BJ (cell line): ENCODE results near the gene IQCC. TPM values are rescaled to one million over a fixed set of nuclear protein-coding genes. Genes with fewer than 3 reads are reported as not detected.

Experiments used
- CTCF ChIA-PET: fragments of 350-600 bp; formaldehyde crosslinking; extraction: SDS; loops from one replicate; lab custom pipeline; 2021; ENCODE audit warnings: antibody characterized with exemption, inconsistent platforms; lab: Yijun Ruan, JAX
- POLR2A ChIA-PET: fragments of 300-600 bp; sonication (Branson Sonifier 250); formaldehyde crosslinking; extraction: SDS; loops from one replicate; lab custom pipeline; 2021; ENCODE audit warnings: antibody characterized with exemption; lab: Charles Lee
- DNase-seq: peaks from one replicate; pipeline ENCODE4 v3.0.0-alpha.2; 2011; ENCODE audit warnings: low read depth
- H3K27me3 ChIP-seq: 2 replicates; pipeline ENCODE4 v1.6.0; 2011; ENCODE audit warnings: low read length; ENCODE audit not compliant: control insufficient read depth, insufficient read depth
- H3K36me3 ChIP-seq: 2 replicates; pipeline ENCODE4 v1.5.1; 2011; ENCODE audit warnings: low read length; ENCODE audit not compliant: control insufficient read depth, insufficient read depth
- H3K4me3 ChIP-seq: 2 replicates; pipeline ENCODE4 v1.5.1; 2011; ENCODE audit warnings: low read depth, mild to moderate bottlenecking, control low read depth, low read length
- CTCF ChIP-seq: IDR thresholded peaks from 2 replicates; pipeline ENCODE4 v1.5.1; 2011; ENCODE audit warnings: low read depth, mild to moderate bottlenecking, control low read depth, inconsistent platforms, low read length, moderate library complexity; ENCODE audit not compliant: insufficient read depth
- polyA plus RNA-seq: library from polyadenylated mRNA; depleted of rRNA; stranded (reverse); fragments of >200 nt; gene quantifications from 2 replicates; pipeline ENCODE4 v1.2.3, GENCODE V29; 2011

Gene IQCC
- polyA plus RNA-seq, 1 experiment, result 2.1 TPM

DNA sequence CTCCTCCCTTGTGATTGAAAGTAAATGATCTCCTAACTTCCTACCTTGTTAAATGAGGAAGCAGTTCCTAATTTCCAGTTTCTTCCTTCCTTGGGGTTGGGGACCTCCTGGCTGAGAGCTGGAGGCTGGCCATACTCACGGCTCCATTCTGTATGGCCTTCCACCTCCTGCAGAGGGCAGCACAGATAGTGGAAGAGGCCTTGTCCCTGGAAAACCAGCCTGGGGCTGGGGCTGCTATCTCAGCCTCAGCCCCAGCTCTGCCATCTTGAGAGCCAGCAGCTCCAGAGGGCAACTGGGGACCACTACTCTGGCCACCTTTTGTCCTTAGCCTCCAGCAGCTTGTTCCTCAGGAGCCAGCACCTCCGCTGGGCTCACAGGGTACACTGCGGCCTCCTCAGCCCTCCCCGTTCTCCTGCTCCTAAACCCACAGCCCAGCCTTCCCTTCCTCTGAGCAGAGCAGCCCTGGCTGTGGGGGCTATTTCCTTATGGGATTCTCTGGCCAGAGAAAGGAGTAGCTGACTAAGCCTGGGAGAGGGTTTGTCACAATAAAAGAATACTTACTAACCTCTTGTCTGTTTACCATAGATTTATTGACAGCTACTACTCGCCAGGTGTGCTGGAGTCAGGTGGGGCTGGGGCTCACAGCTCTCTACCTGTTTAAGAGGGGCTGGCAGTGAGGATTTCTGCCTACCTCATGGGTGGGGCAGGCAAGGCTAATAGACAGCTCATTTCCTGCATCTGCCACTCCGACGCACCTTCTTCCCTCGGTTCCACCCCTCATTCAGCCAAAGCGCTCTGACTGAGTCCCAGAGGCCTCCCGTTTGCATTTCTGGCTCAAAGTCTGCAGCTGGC, 10.4 kb downstream of the IQCC start:
- peak; percentile 90 for TF ChIP-seq CTCF
- no peak overlapping the region for H3K4me3 ChIP-seq
- no peak for DNase-seq
- ChIA-PET POLR2A (interaction anchor here (0.5 to 0.8 kb wide), 4 partner anchors 20 to 120 kb away, joined by 3 to 17 read pairs (median 6); partner anchors contain the start of gene MARCKSL1), CTCF (interaction anchor here (0.6 to 4.0 kb wide), 42 partner anchors 8 to 198 kb away, joined by 3 to 35 read pairs (median 5); partner anchors contain the start of genes BSDC1, CCDC28B, FAM167B and HDAC1)
- H3K36me3 ChIP-seq, result peaks cover 21% of the 10 kb centered on the region
- H3K27me3 ChIP-seq, result no peaks in the 10 kb centered on the region

DNA sequence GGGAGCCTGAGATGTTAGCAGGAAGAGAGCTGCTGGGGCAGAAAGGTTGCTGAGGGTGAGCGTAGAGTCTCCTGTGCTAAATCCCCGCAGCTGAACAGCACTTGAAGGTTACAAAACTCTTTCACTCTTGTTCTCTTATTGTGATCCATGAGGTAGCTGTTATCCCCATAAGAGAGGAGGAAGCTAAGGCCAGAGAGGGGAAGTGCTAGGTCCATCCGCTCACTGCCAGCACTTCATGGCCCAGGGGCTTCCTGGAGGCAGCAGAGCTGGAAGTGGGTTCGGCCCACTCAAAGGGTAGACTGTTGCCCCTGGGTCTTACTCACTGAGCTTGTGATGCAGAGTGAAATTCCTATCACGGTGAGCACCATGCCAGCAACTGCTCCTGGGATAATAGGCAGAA, 11.1 kb downstream of the IQCC start:
- ChIA-PET CTCF (interaction anchor here (0.7 to 4.0 kb wide), 24 partner anchors 9 to 198 kb away, joined by 3 to 35 read pairs (median 7); partner anchors contain the start of genes BSDC1, CCDC28B, FAM167B and HDAC1), POLR2A (interaction anchor here (0.6 to 0.8 kb wide), 2 partner anchors 30 to 35 kb away, joined by 3 to 6 read pairs; no protein-coding TSS in a partner anchor)
- TF ChIP-seq CTCF, result no peak
- Histone ChIP-seq H3K27me3 (no peaks in the 10 kb centered on the region), H3K4me3 (no peak overlapping the region), H3K36me3 (peaks cover 21% of the 10 kb centered on the region)
- no peak for DNase-seq

DNA sequence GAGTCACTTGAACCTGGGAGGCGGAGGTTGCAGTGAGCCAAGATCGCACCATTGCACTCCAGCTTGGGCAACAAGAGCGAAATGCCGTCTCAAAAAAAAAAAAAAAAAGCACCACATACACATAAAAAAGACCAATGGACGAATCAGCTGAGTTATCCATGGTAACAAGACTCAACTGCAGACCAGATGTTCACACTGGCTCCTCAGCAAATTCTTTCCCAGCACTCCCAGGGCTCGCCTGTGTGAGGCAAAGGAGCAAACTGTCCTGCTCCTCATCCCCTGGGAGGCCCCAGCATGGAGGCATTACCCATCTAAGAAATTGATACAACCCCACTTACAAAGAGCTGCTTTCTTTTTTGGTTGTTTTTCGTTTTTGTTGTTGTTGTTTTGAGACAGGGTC, 13.6 kb downstream of the IQCC start:
- H3K36me3 ChIP-seq, result peaks cover 19% of the 10 kb centered on the region

GRCh38 chr1:32220746-32221580, 15.5 kb downstream of the IQCC start:
- no peak for TF ChIP-seq CTCF
- CTCF ChIA-PET, result interaction anchor here (0.8 to 1.2 kb wide), 2 partner anchors 28 to 131 kb away, joined by 3 read pairs; no protein-coding TSS in a partner anchor
- peaks cover 16% of the 10 kb centered on the region for H3K36me3 ChIP-seq
- peak overlapping the region; percentile 67 for H3K4me3 ChIP-seq
- no peaks in the 10 kb centered on the region for H3K27me3 ChIP-seq
- POLR2A ChIA-PET, result no interaction called here
- no peak for DNase-seq

More for the DNA sequence above, 13.6 kb downstream of the IQCC start:
- peak; percentile 54 for DNase-seq
- H3K4me3 ChIP-seq, result no peak overlapping the region
- CTCF ChIA-PET, result interaction anchor here (1.2 to 1.8 kb wide), 2 partner anchors 29 to 181 kb away, joined by 5 read pairs; no protein-coding TSS in a partner anchor
- POLR2A ChIA-PET, result interaction anchor here (0.7 kb wide), 1 partner anchor 23 kb away, joined by 7 read pairs; no protein-coding TSS in a partner anchor
- H3K27me3 ChIP-seq, result no peaks in the 10 kb centered on the region
- TF ChIP-seq CTCF, result no peak
